ENCODE data around the gene SLC34A3. TPM values are rescaled to one million over a fixed set of nuclear protein-coding genes. Genes with fewer than 3 reads are reported as not detected.

SLC34A3 gene
- total RNA-seq, 4 donors from 2014 or later = 0.11 to 1.7 (median 0.38) TPM; not detected in 1

DNA sequence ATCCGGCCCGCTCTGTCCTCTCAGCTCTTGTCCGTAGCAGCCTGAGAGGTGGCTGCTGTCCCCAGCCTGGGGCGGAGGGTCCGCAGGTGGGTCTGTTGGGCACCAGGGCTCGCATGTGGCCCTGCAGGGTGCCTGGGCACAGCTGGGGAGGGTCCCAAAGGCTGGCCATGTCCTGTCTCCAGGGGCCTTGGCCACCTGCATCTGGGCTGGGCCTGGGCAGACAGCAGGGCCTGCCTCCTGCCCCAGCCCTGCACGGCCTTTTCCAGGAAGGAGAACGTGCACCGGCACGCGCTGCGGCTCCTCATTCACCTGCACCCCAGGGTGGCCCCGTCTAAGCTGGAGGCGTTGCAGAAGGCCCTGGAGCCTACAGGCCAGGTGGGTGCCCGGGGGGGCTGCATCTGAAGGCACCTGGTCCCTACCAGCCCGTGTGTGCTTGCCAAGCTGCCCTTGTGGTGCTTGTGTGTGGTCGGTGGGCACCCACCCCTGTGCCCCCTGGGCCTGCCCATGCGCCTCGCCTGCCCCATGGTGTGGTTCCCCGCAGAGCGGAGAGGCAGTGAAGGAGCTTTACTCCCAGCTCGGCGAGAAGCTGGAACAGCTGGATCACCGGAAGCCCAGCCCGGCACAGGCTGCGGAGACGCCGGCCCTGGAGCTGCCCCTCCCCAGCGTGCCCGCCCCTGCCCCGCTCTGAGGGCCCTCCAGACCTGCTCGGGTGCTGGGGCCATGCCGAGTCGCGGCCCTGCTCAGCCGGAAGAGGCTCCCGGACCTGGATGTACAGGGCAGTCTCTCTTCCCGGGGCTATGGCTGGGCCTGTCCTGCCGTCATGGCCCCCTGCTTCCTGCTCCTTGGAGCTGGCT lies 41.8 kb downstream of the SLC34A3 start:
- no peak for DNase-seq
- Histone ChIP-seq H3K9me3 (no peaks in the 10 kb centered on the region), H3K27ac (no peak overlapping the region), H3K4me3 (no peak overlapping the region), H3K27me3 (peaks cover 0 to 4% (median 0%) of the 10 kb centered on the region in 4 donors), H3K36me3 (peaks cover 10 to 60% (median 12%) of the 10 kb centered on the region in 3 donors), H3K4me1 (peaks cover 28 to 98% (median 43%) of the 10 kb centered on the region in 3 donors)
- 90% methylated on average over 10 of the region's 39 CpGs; no CpG with 5 or more reads in 1 of the 2 donors for WGBS, 2 donors
- TF ChIP-seq, protein P1, sequence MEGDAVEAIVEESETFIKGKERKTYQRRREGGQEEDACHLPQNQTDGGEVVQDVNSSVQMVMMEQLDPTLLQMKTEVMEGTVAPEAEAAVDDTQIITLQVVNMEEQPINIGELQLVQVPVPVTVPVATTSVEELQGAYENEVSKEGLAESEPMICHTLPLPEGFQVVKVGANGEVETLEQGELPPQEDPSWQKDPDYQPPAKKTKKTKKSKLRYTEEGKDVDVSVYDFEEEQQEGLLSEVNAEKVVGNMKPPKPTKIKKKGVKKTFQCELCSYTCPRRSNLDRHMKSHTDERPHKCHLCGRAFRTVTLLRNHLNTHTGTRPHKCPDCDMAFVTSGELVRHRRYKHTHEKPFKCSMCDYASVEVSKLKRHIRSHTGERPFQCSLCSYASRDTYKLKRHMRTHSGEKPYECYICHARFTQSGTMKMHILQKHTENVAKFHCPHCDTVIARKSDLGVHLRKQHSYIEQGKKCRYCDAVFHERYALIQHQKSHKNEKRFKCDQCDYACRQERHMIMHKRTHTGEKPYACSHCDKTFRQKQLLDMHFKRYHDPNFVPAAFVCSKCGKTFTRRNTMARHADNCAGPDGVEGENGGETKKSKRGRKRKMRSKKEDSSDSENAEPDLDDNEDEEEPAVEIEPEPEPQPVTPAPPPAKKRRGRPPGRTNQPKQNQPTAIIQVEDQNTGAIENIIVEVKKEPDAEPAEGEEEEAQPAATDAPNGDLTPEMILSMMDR (IDR thresholded peaks at IDR 0.05) = no peak
- TF ChIP-seq POLR2A (IDR thresholded peaks at IDR 0.05) = no peak
- intact Hi-C loops (cut with DNase I) = no loop called here

DNA sequence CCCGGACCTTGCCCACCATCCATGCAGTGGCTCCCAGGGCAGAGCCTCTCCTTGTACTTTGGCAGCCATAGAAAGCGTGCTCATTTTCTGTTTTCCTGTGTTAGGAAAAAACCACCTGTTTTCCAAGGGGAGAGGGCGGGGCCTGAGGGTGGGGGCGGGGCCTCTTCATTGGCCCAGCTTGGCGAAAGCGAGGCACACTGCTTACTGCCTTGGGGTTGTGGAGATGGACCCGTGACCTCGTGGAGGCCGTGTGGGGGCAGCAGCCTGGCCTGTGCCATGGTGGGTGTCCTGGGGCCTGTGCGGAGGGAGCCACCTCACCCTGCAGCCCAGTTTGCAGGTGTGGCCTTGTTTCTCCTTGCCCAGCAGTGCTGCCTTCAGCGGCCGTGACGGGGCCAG lies 42.4 kb downstream of the SLC34A3 start:
- DNase-seq = no peak
- H3K4me1 ChIP-seq = peaks cover 33 to 100% (median 46%) of the 10 kb centered on the region in 3 donors

DNA sequence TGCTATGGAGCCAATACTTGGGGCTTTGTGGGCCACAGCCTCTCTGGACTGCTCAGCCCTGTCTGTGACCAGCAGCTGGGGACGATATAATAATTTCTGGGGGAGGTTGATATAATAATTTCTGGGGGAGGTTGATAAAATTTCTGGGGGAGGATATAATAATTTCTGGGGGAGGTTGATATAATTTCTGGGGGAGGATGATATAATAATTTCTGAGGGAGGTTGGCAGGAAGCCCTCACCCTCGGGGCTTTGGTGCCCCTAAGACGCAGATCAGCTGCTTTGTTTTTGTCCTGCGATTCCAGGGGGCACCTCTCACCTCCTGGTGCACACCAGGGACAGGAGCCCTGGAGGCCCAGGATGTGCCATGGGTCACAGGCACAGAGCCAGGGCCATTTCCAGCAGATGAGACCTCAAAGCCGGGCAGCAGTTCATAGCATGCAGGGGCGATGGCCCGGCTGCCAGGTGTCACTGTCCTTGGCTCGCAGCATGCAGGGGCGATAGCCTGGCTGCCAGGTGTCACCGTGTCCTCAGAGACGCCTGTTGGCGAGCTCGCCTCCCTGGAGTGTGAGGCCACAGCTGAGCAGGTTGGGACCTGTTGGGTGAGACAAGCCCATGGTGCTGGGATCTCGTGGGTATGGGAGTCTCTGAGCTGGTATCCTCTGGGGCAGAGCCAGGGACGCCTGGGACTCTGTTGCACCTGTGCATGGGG lies 43.1 kb downstream of the SLC34A3 start:
- TF ChIP-seq POLR2A (IDR thresholded peaks at IDR 0.05) = no peak
- TF ChIP-seq, protein P1 (IDR thresholded peaks at IDR 0.05) = no peak
- no peaks in the 10 kb centered on the region for H3K9me3 ChIP-seq
- peaks cover 0 to 17% (median 0%) of the 10 kb centered on the region in 4 donors for H3K27me3 ChIP-seq
- DNase-seq = no peak
- peaks cover 40 to 100% (median 48%) of the 10 kb centered on the region in 3 donors for H3K4me1 ChIP-seq
- intact Hi-C loops (cut with DNase I) = no loop called here
- no peak overlapping the region for H3K4me3 ChIP-seq
- WGBS, 2 donors = 28 to 45% methylated on average over 4 to 5 of the region's 15 CpGs
- H3K36me3 ChIP-seq = peaks cover 10 to 47% (median 12%) of the 10 kb centered on the region in 3 donors
- peak overlapping the region; percentile 47 to 92 (median 73) for H3K27ac ChIP-seq

More for the DNA sequence above, 42.4 kb downstream of the SLC34A3 start:
- Histone ChIP-seq H3K27me3 (peaks cover 0 to 11% (median 0%) of the 10 kb centered on the region in 4 donors), H3K4me3 (no peak overlapping the region), H3K27ac (no peak overlapping the region), H3K9me3 (no peaks in the 10 kb centered on the region), H3K36me3 (peaks cover 10 to 54% (median 12%) of the 10 kb centered on the region in 3 donors)
- WGBS, 2 donors = 71% methylated on average over 7 of the region's 13 CpGs; no CpG with 5 or more reads in 1 of the 2 donors
- TF ChIP-seq, protein P1 (IDR thresholded peaks at IDR 0.05) = no peak
- no peak for TF ChIP-seq POLR2A (IDR thresholded peaks at IDR 0.05)
- intact Hi-C loops (cut with DNase I) = no loop called here

DNA sequence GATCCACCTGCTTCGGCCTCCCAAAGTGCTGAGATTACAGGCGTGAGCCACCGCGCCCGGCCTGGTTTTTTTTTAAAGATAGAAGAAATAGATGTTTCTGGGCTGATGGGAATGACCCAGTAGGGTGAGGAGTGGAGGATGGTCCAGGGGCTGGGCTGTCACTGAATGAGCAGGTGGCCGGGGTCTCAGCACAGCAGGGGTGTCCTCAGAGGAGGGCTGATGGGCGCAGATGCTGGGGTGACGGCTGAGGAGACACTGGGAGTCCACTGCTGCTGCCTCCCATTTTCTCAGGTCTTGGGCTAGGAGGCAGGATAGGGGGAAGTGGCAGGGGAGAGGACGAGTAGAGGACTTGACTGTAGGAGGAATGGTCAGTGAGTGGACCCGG lies 44.5 kb downstream of the SLC34A3 start:
- Histone ChIP-seq H3K27me3 (peaks cover 0 to 32% (median 0%) of the 10 kb centered on the region in 4 donors), H3K9me3 (no peaks in the 10 kb centered on the region), H3K4me1 (peaks cover 39 to 89% (median 40%) of the 10 kb centered on the region in 3 donors), H3K36me3 (peaks cover 10 to 47% (median 12%) of the 10 kb centered on the region in 3 donors), H3K27ac (peak overlapping the region in 1 of 4 donors; percentile 92), H3K4me3 (no peak overlapping the region)
- DNase-seq = no peak
- TF ChIP-seq POLR2A (IDR thresholded peaks at IDR 0.05) = no peak
- TF ChIP-seq, protein P1 (IDR thresholded peaks at IDR 0.05) = no peak
- intact Hi-C loops (cut with DNase I) = no loop called here
- 79 to 92% methylated on average over 6 to 8 of the region's 10 CpGs for WGBS, 2 donors

Data from esophagus squamous epithelium (tissue), 5 donors.